ENCODE results near the gene PRR36. TPM values are rescaled to one million over a fixed set of nuclear protein-coding genes. Genes with fewer than 3 reads are reported as not detected.

Gene PRR36
- total RNA-seq, 2 experiments from 2014 or later: 0.25 to 0.30 TPM

DNA sequence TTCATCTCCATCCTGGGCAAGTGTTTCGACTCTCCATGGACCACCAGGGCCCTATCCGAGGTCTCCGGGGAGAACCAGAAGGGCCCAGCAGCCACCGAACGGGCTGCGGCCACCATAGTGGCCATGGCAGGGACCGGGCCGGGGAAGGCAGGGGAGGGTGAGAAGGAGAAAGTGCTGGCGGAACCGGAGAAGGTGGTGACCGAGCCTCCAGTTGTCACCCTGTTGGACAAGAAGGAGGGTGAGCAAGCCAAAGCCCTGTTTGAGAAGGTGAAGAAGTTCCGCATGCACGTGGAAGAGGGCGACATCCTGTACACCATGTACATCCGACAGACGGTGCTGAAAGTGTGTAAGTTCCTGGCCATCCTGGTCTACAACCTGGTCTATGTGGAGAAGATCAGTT, 24.8 kb upstream of the PRR36 start:
- H3K27ac Mint-ChIP-seq: no peak overlapping the region
- H3K9me3 Mint-ChIP-seq: no peaks in the 10 kb centered on the region
- H3K27me3 Mint-ChIP-seq: peaks cover 12% of the 10 kb centered on the region
- H3K9me3 ChIP-seq (ENCODE audit: control insufficient read depth in 1 of 2, insufficient read depth in 1 of 2, low read length in 2 of 2): peaks cover 0 to 5% of the 10 kb centered on the region in 2 experiments
- peaks cover 8% of the 10 kb centered on the region for H3K36me3 Mint-ChIP-seq (ENCODE audit: low read depth)
- TF ChIP-seq, protein P1, sequence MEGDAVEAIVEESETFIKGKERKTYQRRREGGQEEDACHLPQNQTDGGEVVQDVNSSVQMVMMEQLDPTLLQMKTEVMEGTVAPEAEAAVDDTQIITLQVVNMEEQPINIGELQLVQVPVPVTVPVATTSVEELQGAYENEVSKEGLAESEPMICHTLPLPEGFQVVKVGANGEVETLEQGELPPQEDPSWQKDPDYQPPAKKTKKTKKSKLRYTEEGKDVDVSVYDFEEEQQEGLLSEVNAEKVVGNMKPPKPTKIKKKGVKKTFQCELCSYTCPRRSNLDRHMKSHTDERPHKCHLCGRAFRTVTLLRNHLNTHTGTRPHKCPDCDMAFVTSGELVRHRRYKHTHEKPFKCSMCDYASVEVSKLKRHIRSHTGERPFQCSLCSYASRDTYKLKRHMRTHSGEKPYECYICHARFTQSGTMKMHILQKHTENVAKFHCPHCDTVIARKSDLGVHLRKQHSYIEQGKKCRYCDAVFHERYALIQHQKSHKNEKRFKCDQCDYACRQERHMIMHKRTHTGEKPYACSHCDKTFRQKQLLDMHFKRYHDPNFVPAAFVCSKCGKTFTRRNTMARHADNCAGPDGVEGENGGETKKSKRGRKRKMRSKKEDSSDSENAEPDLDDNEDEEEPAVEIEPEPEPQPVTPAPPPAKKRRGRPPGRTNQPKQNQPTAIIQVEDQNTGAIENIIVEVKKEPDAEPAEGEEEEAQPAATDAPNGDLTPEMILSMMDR (IDR thresholded peaks at IDR 0.05): no peak
- H3K27ac ChIP-seq (ENCODE audit: low read depth in 1 of 2, low read length in 2 of 2): no peak overlapping the region
- H3K4me3 ChIP-seq (ENCODE audit: low read length): no peak overlapping the region
- intact Hi-C loops (cut with DNase I, micrococcal nuclease): no loop called here
- no peak overlapping the region for H3K4me3 Mint-ChIP-seq
- H3K4me1 ChIP-seq (ENCODE audit: insufficient read depth, low read length): peaks cover 10% of the 10 kb centered on the region
- DNase-seq (no peak), ATAC-seq (ENCODE audit: poor library complexity) (no peak)
- peaks cover 9 to 12% of the 10 kb centered on the region in 2 experiments for H3K27me3 ChIP-seq (ENCODE audit: control insufficient read depth in 1 of 2, insufficient read depth in 2 of 2, low read length in 2 of 2)
- ChIA-PET CTCF (no interaction called here), POLR2A (interaction anchor here (1.0 kb wide), 1 partner anchor 21 kb away, joined by 3 read pairs; the partner anchor contains the start of gene SNAPC2)
- H3K4me1 Mint-ChIP-seq (ENCODE audit: low read depth): peaks cover 7% of the 10 kb centered on the region
- H3K36me3 ChIP-seq (ENCODE audit: insufficient read depth, low read length): no peaks in the 10 kb centered on the region

GRCh38 chr19:7897292-7897691, 23.1 kb upstream of the PRR36 start:
- H3K36me3 ChIP-seq (ENCODE audit: insufficient read depth, low read length): no peaks in the 10 kb centered on the region
- Mint-ChIP-seq H3K4me1 (ENCODE audit: low read depth) (no peaks in the 10 kb centered on the region), H3K4me3 (no peak overlapping the region), H3K9me3 (no peaks in the 10 kb centered on the region), H3K36me3 (ENCODE audit: low read depth) (no peaks in the 10 kb centered on the region), H3K27ac (no peak overlapping the region), H3K27me3 (peaks cover 8% of the 10 kb centered on the region)
- no peak overlapping the region for H3K4me3 ChIP-seq (ENCODE audit: low read length)
- TF ChIP-seq, protein P1 (IDR thresholded peaks at IDR 0.05): no peak
- no peak for ATAC-seq (ENCODE audit: poor library complexity)
- no peak for DNase-seq
- intact Hi-C loops (cut with DNase I, micrococcal nuclease): no loop called here
- peaks cover 12 to 13% of the 10 kb centered on the region in 2 experiments for H3K27me3 ChIP-seq (ENCODE audit: control insufficient read depth in 1 of 2, insufficient read depth in 2 of 2, low read length in 2 of 2)
- H3K4me1 ChIP-seq (ENCODE audit: insufficient read depth, low read length): no peaks in the 10 kb centered on the region
- ChIA-PET POLR2A (no interaction called here), CTCF (interaction anchor here (1.1 kb wide), 1 partner anchor 28 kb away, joined by 4 read pairs; no protein-coding TSS in a partner anchor)
- peaks cover 0 to 5% of the 10 kb centered on the region in 2 experiments for H3K9me3 ChIP-seq (ENCODE audit: control insufficient read depth in 1 of 2, insufficient read depth in 1 of 2, low read length in 2 of 2)
- no peak overlapping the region for H3K27ac ChIP-seq (ENCODE audit: low read depth in 1 of 2, low read length in 2 of 2)

GRCh38 chr19:7895565-7895964, 21.4 kb upstream of the PRR36 start:
- no peak for DNase-seq
- intact Hi-C loops (cut with DNase I, micrococcal nuclease): no loop called here
- Histone ChIP-seq H3K27me3 (ENCODE audit: control insufficient read depth in 1 of 2, insufficient read depth in 2 of 2, low read length in 2 of 2) (peaks cover 12 to 13% of the 10 kb centered on the region in 2 experiments), H3K9me3 (ENCODE audit: control insufficient read depth in 1 of 2, insufficient read depth in 1 of 2, low read length in 2 of 2) (peaks cover 0 to 5% of the 10 kb centered on the region in 2 experiments), H3K27ac (ENCODE audit: low read depth in 1 of 2, low read length in 2 of 2) (no peak overlapping the region), H3K36me3 (ENCODE audit: insufficient read depth, low read length) (no peaks in the 10 kb centered on the region), H3K4me1 (ENCODE audit: insufficient read depth, low read length) (no peaks in the 10 kb centered on the region), H3K4me3 (ENCODE audit: low read length) (no peak overlapping the region)
- H3K4me1 Mint-ChIP-seq (ENCODE audit: low read depth): no peaks in the 10 kb centered on the region
- H3K27ac Mint-ChIP-seq: no peak overlapping the region
- peaks cover 12% of the 10 kb centered on the region for H3K27me3 Mint-ChIP-seq
- H3K4me3 Mint-ChIP-seq: no peak overlapping the region
- no peaks in the 10 kb centered on the region for H3K9me3 Mint-ChIP-seq
- TF ChIP-seq, protein P1 (IDR thresholded peaks at IDR 0.05): no peak
- POLR2A ChIA-PET: no interaction called here
- CTCF ChIA-PET: no interaction called here
- no peak for ATAC-seq (ENCODE audit: poor library complexity)
- H3K36me3 Mint-ChIP-seq (ENCODE audit: low read depth): no peaks in the 10 kb centered on the region

All from CD4-positive, alpha-beta T cell (primary cell).